Neural progenitor cell (in vitro differentiated cells): ENCODE data around the gene CD40. TPM values are rescaled to one million over a fixed set of nuclear protein-coding genes. Genes with fewer than 3 reads are reported as not detected.

Experiments used
- DNase-seq: peaks from one replicate; pipeline ENCODE4 v3.0.0-alpha.2; 2016; ENCODE audit warnings: low spot score
- H2AFZ ChIP-seq: fragments of 200-600 bp; sonication (generic); replicated peaks from 2 replicates; pipeline ENCODE4 v1.6.1; 2016; ENCODE audit warnings: antibody characterized with exemption
- H3F3A ChIP-seq: fragments of 200-600 bp; sonication (generic); 2 replicates; pipeline ENCODE4 v1.6.1; 2016; ENCODE audit warnings: antibody characterized with exemption, low read depth
- H3K27ac ChIP-seq: fragments of 200-600 bp; sonication (generic); 2 replicates; pipeline ENCODE4 v1.5.1; 2016; ENCODE audit warnings: mild to moderate bottlenecking
- H3K27me3 ChIP-seq: fragments of 200-600 bp; sonication (generic); 2 replicates; pipeline ENCODE4 v1.6.1; 2016; ENCODE audit warnings: mild to moderate bottlenecking, moderate library complexity
- H3K36me3 ChIP-seq: fragments of 200-600 bp; sonication (generic); 2 replicates; pipeline ENCODE4 v1.5.1; 2016
- H3K4me1 ChIP-seq: fragments of 200-600 bp; sonication (generic); 2 replicates; pipeline ENCODE4 v1.6.1; 2016; ENCODE audit warnings: mixed run types
- H3K4me2 ChIP-seq: fragments of 200-600 bp; sonication (generic); 2 replicates; pipeline ENCODE4 v1.6.1; 2016
- H3K4me3 ChIP-seq: fragments of 200-600 bp; sonication (generic); 2 replicates; pipeline ENCODE4 v1.5.1; 2016
- H3K79me2 ChIP-seq: fragments of 200-600 bp; sonication (generic); 2 replicates; pipeline ENCODE4 v1.6.1; 2016; ENCODE audit warnings: low read depth
- H3K9ac ChIP-seq: fragments of 200-600 bp; sonication (generic); 2 replicates; pipeline ENCODE4 v1.6.1; 2016
- H3K9me3 ChIP-seq: fragments of 200-600 bp; sonication (generic); 2 replicates; pipeline ENCODE4 v1.5.1; 2016; ENCODE audit warnings: low read depth
- H4K20me1 ChIP-seq: fragments of 200-600 bp; sonication (generic); 2 replicates; pipeline ENCODE4 v1.6.1; 2016; ENCODE audit warnings: low read depth
- H3K27ac Mint-ChIP-seq: 3 replicates; pipeline ENCODE4 v1.8.0; 2021; ENCODE audit warnings: mixed read lengths
- H3K27me3 Mint-ChIP-seq: 2 replicates; pipeline ENCODE4 v1.8.0; 2022; ENCODE audit warnings: low read depth, mild to moderate bottlenecking, inconsistent platforms, moderate library complexity, mixed read lengths; ENCODE audit not compliant: insufficient read depth
- H3K36me3 Mint-ChIP-seq: 3 replicates; pipeline ENCODE4 v1.8.0; 2021; ENCODE audit warnings: mixed read lengths
- H3K4me1 Mint-ChIP-seq: 3 replicates; pipeline ENCODE4 v1.8.0; 2021; ENCODE audit warnings: mixed read lengths
- H3K4me3 Mint-ChIP-seq: 3 replicates; pipeline ENCODE4 v1.8.0; 2021; ENCODE audit warnings: mild to moderate bottlenecking, moderate library complexity, mixed read lengths
- H3K9me3 Mint-ChIP-seq: 3 replicates; pipeline ENCODE4 v1.8.0; 2020; ENCODE audit warnings: mixed read lengths
- CTCF ChIP-seq: fragments of 200-600 bp; sonication (generic); IDR thresholded peaks from 2 replicates; pipeline ENCODE4 v1.5.1; 2017; ENCODE audit warnings: antibody characterized with exemption, mild to moderate bottlenecking
- EZH2 ChIP-seq: fragments of 200-600 bp; sonication (generic); IDR thresholded peaks from 2 replicates; pipeline ENCODE4 v1.6.1; 2017; ENCODE audit warnings: antibody characterized with exemption, mild to moderate bottlenecking, moderate library complexity
- EZH2phosphoT487 ChIP-seq: fragments of 200-600 bp; sonication (generic); IDR thresholded peaks from 2 replicates; pipeline ENCODE4 v1.6.1; 2017; ENCODE audit warnings: antibody characterized with exemption
- total RNA-seq: library from RNA; depleted of rRNA; stranded (reverse); fragments of >200 nt; gene quantifications from 2 replicates; pipeline ENCODE4 v1.2.3, GENCODE V29; 2015; ENCODE audit warnings: low replicate concordance

CD40 gene
- total RNA-seq, 1 donor from 2014 or later: 11.0 TPM

GRCh38 chr20:46127396-46128010, 9.4 kb downstream of the CD40 start:
- H3K27me3 Mint-ChIP-seq: peaks cover 14% of the 10 kb centered on the region
- H3K27ac Mint-ChIP-seq: no peak overlapping the region

GRCh38 chr20:46128310-46129151, 10.4 kb downstream of the CD40 start:
- H3K4me1 ChIP-seq: no peaks in the 10 kb centered on the region
- peak; percentile 75 for DNase-seq
- TF ChIP-seq CTCF (peak; percentile 80), EZH2phosphoT487 (no peak)
- Mint-ChIP-seq H3K4me3 (no peak overlapping the region), H3K36me3 (no peaks in the 10 kb centered on the region), H3K9me3 (no peaks in the 10 kb centered on the region), H3K4me1 (no peaks in the 10 kb centered on the region), H3K27ac (no peak overlapping the region), H3K27me3 (peaks cover 18% of the 10 kb centered on the region)
- H2AFZ ChIP-seq: no peak overlapping the region
- no peaks in the 10 kb centered on the region for H3K79me2 ChIP-seq
- H3K36me3 ChIP-seq: no peaks in the 10 kb centered on the region
- no peaks in the 10 kb centered on the region for H3F3A ChIP-seq
- H4K20me1 ChIP-seq: no peaks in the 10 kb centered on the region
- H3K9ac ChIP-seq: no peak overlapping the region
- no peak overlapping the region for H3K4me2 ChIP-seq
- H3K4me3 ChIP-seq: no peak overlapping the region
- no peak overlapping the region for H3K27ac ChIP-seq
- H3K9me3 ChIP-seq: no peaks in the 10 kb centered on the region
- peaks cover 31% of the 10 kb centered on the region for H3K27me3 ChIP-seq

More at GRCh38 chr20:46127396-46128010, 9.4 kb downstream of the CD40 start:
- Histone ChIP-seq H3K4me2 (no peak overlapping the region), H3K9me3 (no peaks in the 10 kb centered on the region), H3K79me2 (no peaks in the 10 kb centered on the region), H3K27me3 (peaks cover 31% of the 10 kb centered on the region), H3K9ac (no peak overlapping the region), H3K27ac (no peak overlapping the region), H3K4me1 (no peaks in the 10 kb centered on the region), H2AFZ (no peak overlapping the region), H3F3A (no peaks in the 10 kb centered on the region), H3K36me3 (no peaks in the 10 kb centered on the region), H3K4me3 (no peak overlapping the region), H4K20me1 (no peaks in the 10 kb centered on the region)
- Mint-ChIP-seq H3K9me3 (no peaks in the 10 kb centered on the region), H3K36me3 (no peaks in the 10 kb centered on the region), H3K4me3 (no peak overlapping the region), H3K4me1 (no peaks in the 10 kb centered on the region)
- DNase-seq: no peak
- TF ChIP-seq EZH2 (no peak), EZH2phosphoT487 (no peak), CTCF (no peak)

GRCh38 chr20:46129955-46130481, 11.9 kb downstream of the CD40 start:
- no peaks in the 10 kb centered on the region for H4K20me1 ChIP-seq
- no peak overlapping the region for H3K4me3 ChIP-seq
- no peaks in the 10 kb centered on the region for H3K79me2 ChIP-seq
- H2AFZ ChIP-seq: no peak overlapping the region
- peaks cover 31% of the 10 kb centered on the region for H3K27me3 ChIP-seq
- no peaks in the 10 kb centered on the region for H3K36me3 Mint-ChIP-seq
- no peak overlapping the region for H3K27ac ChIP-seq
- DNase-seq: no peak
- H3F3A ChIP-seq: peaks cover 2% of the 10 kb centered on the region
- H3K4me1 ChIP-seq: peaks cover 4% of the 10 kb centered on the region
- TF ChIP-seq EZH2phosphoT487: no peak
- no peaks in the 10 kb centered on the region for H3K36me3 ChIP-seq
- no peaks in the 10 kb centered on the region for H3K9me3 ChIP-seq
- H3K27ac Mint-ChIP-seq: no peak overlapping the region
- H3K4me2 ChIP-seq: no peak overlapping the region
- peaks cover 2% of the 10 kb centered on the region for H3K4me1 Mint-ChIP-seq
- H3K27me3 Mint-ChIP-seq: peaks cover 22% of the 10 kb centered on the region
- H3K4me3 Mint-ChIP-seq: no peak overlapping the region
- H3K9ac ChIP-seq: no peak overlapping the region
- H3K9me3 Mint-ChIP-seq: no peaks in the 10 kb centered on the region
